OCI-LY1 (cell line): ENCODE measurements around the gene SLC12A4.

Source experiments
- CTCF ChIP-seq: fragments of 200-600 bp; sonication (generic), shearing (Covaris generic); IDR thresholded peaks from 2 replicates; pipeline ENCODE4 v1.5.1; 2017; ENCODE audit warnings: mild to moderate bottlenecking, antibody characterized with exemption, low read length, moderate library complexity, mixed read lengths
- EZH2 ChIP-seq: fragments of 200-600 bp; sonication (generic), shearing (Covaris generic); IDR thresholded peaks from 2 replicates; pipeline ENCODE4 v1.8.0; 2017; ENCODE audit warnings: borderline replicate concordance, mixed run types, mild to moderate bottlenecking, antibody characterized with exemption, low read length, moderate library complexity, mixed read lengths

- TF ChIP-seq CTCF: no peak
- TF ChIP-seq EZH2: no peak
These were observed 34.6 kb downstream of the SLC12A4 start for GRCh38 chr16:67933805-67934204.
